OCI-LY3 (cell line): Measurements from ENCODE around the gene THOC6.

Experiments
- H2AFZ ChIP-seq: fragments of 200-600, 300-600 bp; shearing (Covaris generic); 2 replicates; pipeline ENCODE4 v1.6.0; 2014; ENCODE audit warnings: antibody characterized with exemption, low read depth, low read length
- H3K27ac ChIP-seq: fragments of 200-600, 300-600 bp; sonication (generic); 2 replicates; pipeline ENCODE4 v1.5.1; 2014; ENCODE audit warnings: mild to moderate bottlenecking, low read length, moderate library complexity, mixed read lengths
- H3K27me3 ChIP-seq: fragments of 200-600, 300-600 bp; sonication (generic); 2 replicates; pipeline ENCODE4 v1.6.1; 2014; ENCODE audit warnings: low read depth, low read length, mixed read lengths
- H3K36me3 ChIP-seq: fragments of 200-600, 300-600 bp; sonication (generic); replicated peaks from 2 replicates; pipeline ENCODE3; 2014; ENCODE audit warnings: low read depth, low read length, mixed read lengths
- H3K4me1 ChIP-seq: fragments of 300-600, 200-600 bp; sonication (generic); 2 replicates; pipeline ENCODE4 v1.6.1; 2014; ENCODE audit warnings: low read length, mixed read lengths
- H3K4me2 ChIP-seq: fragments of 200-600, 300-600 bp; sonication (generic); 2 replicates; pipeline ENCODE4 v1.6.1; 2014; ENCODE audit warnings: low read length, mixed read lengths
- H3K4me3 ChIP-seq: fragments of 300-600, 200-600 bp; sonication (generic); 2 replicates; pipeline ENCODE4 v1.5.1; 2014; ENCODE audit warnings: antibody characterized with exemption, mild to moderate bottlenecking, low read length, moderate library complexity
- H3K79me2 ChIP-seq: fragments of 300-600, 200-600 bp; shearing (Covaris generic); 2 replicates; pipeline ENCODE4 v1.6.1; 2014; ENCODE audit warnings: mild to moderate bottlenecking, low read length, mixed read lengths
- H3K9ac ChIP-seq: fragments of 300-600, 200-600 bp; shearing (Covaris generic); 2 replicates; pipeline ENCODE4 v1.6.0; 2014; ENCODE audit warnings: mild to moderate bottlenecking, low read length, moderate library complexity
- H3K9me3 ChIP-seq: fragments of 200-600, 300-600 bp; shearing (Covaris generic); 2 replicates; pipeline ENCODE4 v1.6.1; 2014; ENCODE audit warnings: low read length, mixed read lengths; ENCODE audit not compliant: insufficient read depth
- H4K20me1 ChIP-seq: fragments of 200-600, 300-600 bp; sonication (generic); 2 replicates; pipeline ENCODE4 v1.6.1; 2016; ENCODE audit warnings: low read length, mixed read lengths; ENCODE audit not compliant: insufficient read depth
- CTCF ChIP-seq: fragments of 200-600, 300-600 bp; sonication (generic); IDR thresholded peaks from 2 replicates; pipeline ENCODE4 v1.5.1; 2014; ENCODE audit warnings: antibody characterized with exemption, low read length, low read depth
- EZH2phosphoT487 ChIP-seq: fragments of 200-600 bp; shearing (Covaris generic); IDR thresholded peaks from 2 replicates; pipeline ENCODE4 v1.6.1; 2018; ENCODE audit warnings: antibody characterized with exemption, mixed run types, low read depth

Gene THOC6

DNA sequence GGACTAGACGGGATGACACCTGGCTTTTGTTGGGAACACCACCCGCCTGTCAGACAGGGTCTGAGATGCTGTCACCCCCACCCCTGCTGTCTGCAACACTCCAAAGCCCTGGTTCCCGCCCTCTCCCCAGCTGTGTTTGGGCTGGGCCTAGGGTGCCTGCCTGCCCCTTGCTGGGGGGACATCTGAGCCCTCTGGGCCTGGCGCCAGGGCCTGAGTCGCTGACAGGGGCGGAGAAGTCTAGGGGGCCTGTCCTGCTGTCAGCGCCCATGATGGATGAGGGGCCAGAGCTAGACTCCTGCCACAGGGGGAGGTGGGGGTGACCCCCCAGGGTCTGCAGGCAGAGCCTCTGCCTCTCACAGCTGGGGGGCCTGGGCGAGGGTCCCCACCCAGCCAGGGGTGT, 36.0 kb upstream of the THOC6 start:
- Histone ChIP-seq H3K27ac (no peak overlapping the region), H3K4me1 (peaks cover 4% of the 10 kb centered on the region), H3K27me3 (peaks cover 25% of the 10 kb centered on the region), H3K4me2 (no peak overlapping the region), H3K9me3 (no peaks in the 10 kb centered on the region), H4K20me1 (no peaks in the 10 kb centered on the region), H3K9ac (no peak overlapping the region), H3K79me2 (no peaks in the 10 kb centered on the region), H2AFZ (no peak overlapping the region), H3K36me3 (no peaks in the 10 kb centered on the region), H3K4me3 (no peak overlapping the region)
- TF ChIP-seq EZH2phosphoT487 (no peak), CTCF (no peak)

- no peak overlapping the region for H3K9ac ChIP-seq
- no peak overlapping the region for H2AFZ ChIP-seq
- peaks cover 25% of the 10 kb centered on the region for H3K27me3 ChIP-seq
These were observed 35.2 kb upstream of the THOC6 start for GRCh38 chr16:2988590-2989099.

GRCh38 chr16:2990891-2991290, 32.9 kb upstream of the THOC6 start:
- no peaks in the 10 kb centered on the region for H3K4me1 ChIP-seq
- H3K4me3 ChIP-seq = no peak overlapping the region
- no peaks in the 10 kb centered on the region for H4K20me1 ChIP-seq
- no peak overlapping the region for H3K27ac ChIP-seq
- no peaks in the 10 kb centered on the region for H3K9me3 ChIP-seq
- no peak overlapping the region for H3K4me2 ChIP-seq
- H3K9ac ChIP-seq = no peak overlapping the region
- no peaks in the 10 kb centered on the region for H3K79me2 ChIP-seq
- TF ChIP-seq EZH2phosphoT487 (no peak), CTCF (no peak)
- peaks cover 25% of the 10 kb centered on the region for H3K27me3 ChIP-seq
- H3K36me3 ChIP-seq = no peaks in the 10 kb centered on the region
- no peak overlapping the region for H2AFZ ChIP-seq

More at GRCh38 chr16:2988590-2989099, 35.2 kb upstream of the THOC6 start:
- Histone ChIP-seq H3K36me3 (no peaks in the 10 kb centered on the region), H3K79me2 (no peaks in the 10 kb centered on the region), H3K9me3 (no peaks in the 10 kb centered on the region), H4K20me1 (no peaks in the 10 kb centered on the region), H3K4me1 (no peaks in the 10 kb centered on the region), H3K27ac (no peak overlapping the region), H3K4me3 (no peak overlapping the region), H3K4me2 (no peak overlapping the region)
- TF ChIP-seq EZH2phosphoT487 = no peak
- TF ChIP-seq CTCF = no peak

- Histone ChIP-seq H4K20me1 (no peaks in the 10 kb centered on the region), H3K9ac (no peak overlapping the region), H3K36me3 (no peaks in the 10 kb centered on the region), H3K9me3 (no peaks in the 10 kb centered on the region), H3K4me1 (no peaks in the 10 kb centered on the region), H3K79me2 (no peaks in the 10 kb centered on the region), H3K4me3 (no peak overlapping the region), H3K4me2 (no peak overlapping the region), H2AFZ (no peak overlapping the region), H3K27me3 (peaks cover 27% of the 10 kb centered on the region), H3K27ac (no peak overlapping the region)
- no peak for TF ChIP-seq EZH2phosphoT487
- TF ChIP-seq CTCF = no peak
These were observed 32.1 kb upstream of the THOC6 start for GRCh38 chr16:2991566-2992261.
